PC-9 (cell line): ENCODE measurements around the gene PCDHA12. TPM values are rescaled to one million over a fixed set of nuclear protein-coding genes. Genes with fewer than 3 reads are reported as not detected.
A peak's percentile ranks its signal among the peaks of the same experiment; 100 is the strongest.

Experiments
- BruUV-seq: library from RNA; stranded (reverse); fragments of 400-500 nt; replicated peaks from 2 replicates; lab custom pipeline; 2021; lab: Mats Ljungman, UMichigan
- CTCF ChIA-PET: fragments of 300-600 bp; sonication (Branson Sonifier 250); formaldehyde crosslinking; loops from one replicate; lab custom pipeline; 2022; ENCODE audit warnings: antibody characterized with exemption; lab: Charles Lee
- POLR2A ChIA-PET: fragments of 300-600 bp; sonication (Branson Sonifier 250); formaldehyde crosslinking; loops from one replicate; lab custom pipeline; 2022; ENCODE audit warnings: antibody characterized with exemption; ENCODE audit not compliant: unreplicated experiment; lab: Charles Lee
- DNase-seq, 2 experiments: peaks; one replicate each; pipeline versions ENCODE4 v3.0.0 to v3.0.0-alpha.2; 2015 to 2022; ENCODE audit warnings: mixed read lengths in 1 of 2
- H2AFZ ChIP-seq: fragments of 200-600 bp; sonication (generic); 2 replicates; pipeline ENCODE4 v1.8.1; 2017; ENCODE audit warnings: antibody characterized with exemption
- H3F3A ChIP-seq: fragments of 200-600 bp; sonication (generic); 2 replicates; pipeline ENCODE4 v1.8.1; 2017; ENCODE audit warnings: antibody characterized with exemption, mild to moderate bottlenecking, low read depth; ENCODE audit not compliant: insufficient read depth
- H3K27ac ChIP-seq: fragments of 200-600 bp; sonication (generic); 2 replicates; pipeline ENCODE4 v1.6.1; 2016; ENCODE audit warnings: mixed run types
- H3K27me3 ChIP-seq: fragments of 200-600 bp; sonication (generic); 2 replicates; pipeline ENCODE4 v1.6.1; 2016; ENCODE audit warnings: low read depth, mixed run types; ENCODE audit not compliant: insufficient read depth
- H3K36me3 ChIP-seq: fragments of 200-600 bp; sonication (generic); 2 replicates; pipeline ENCODE4 v1.6.1; 2016; ENCODE audit warnings: low read depth, mixed run types
- H3K4me1 ChIP-seq: fragments of 200-600 bp; sonication (generic); replicated peaks from 2 replicates; pipeline ENCODE4 v1.6.1; 2016; ENCODE audit warnings: mixed run types; ENCODE audit not compliant: insufficient read depth
- H3K4me2 ChIP-seq: fragments of 200-600 bp; sonication (generic); 2 replicates; pipeline ENCODE4 v1.6.1; 2017; ENCODE audit warnings: mixed run types
- H3K4me3 ChIP-seq: fragments of 200-600 bp; sonication (generic); 2 replicates; pipeline ENCODE4 v1.6.1; 2016; ENCODE audit warnings: mixed run types
- H3K79me2 ChIP-seq: fragments of 200-600 bp; sonication (generic); 2 replicates; pipeline ENCODE4 v1.6.1; 2017; ENCODE audit warnings: low read depth, mixed run types
- H3K9me2 ChIP-seq: fragments of 200-600 bp; sonication (generic); 2 replicates; pipeline ENCODE4 v1.8.1; 2017; ENCODE audit warnings: mild to moderate bottlenecking; ENCODE audit not compliant: insufficient read depth
- H3K9me3 ChIP-seq: fragments of 200-600 bp; sonication (generic); 2 replicates; pipeline ENCODE4 v1.8.1; 2016; ENCODE audit warnings: low read depth; ENCODE audit not compliant: insufficient read depth
- H4K20me1 ChIP-seq: fragments of 200-600 bp; sonication (generic); 2 replicates; pipeline ENCODE4 v1.8.1; 2017; ENCODE audit not compliant: insufficient read depth
- CTCF ChIP-seq: fragments of 200-600 bp; sonication (generic); conservative IDR thresholded peaks from 2 replicates; pipeline ENCODE4 v1.6.1; 2017; ENCODE audit warnings: mixed run types, antibody characterized with exemption, mild to moderate bottlenecking, moderate library complexity
- EZH2 ChIP-seq: fragments of 200-600 bp; sonication (generic); IDR thresholded peaks from 2 replicates; pipeline ENCODE4 v1.8.0; 2017; ENCODE audit warnings: antibody characterized with exemption, low read depth
- intact Hi-C: fragments of 100-400 bp; cut with micrococcal nuclease; formaldehyde crosslinking; loops from one replicate; pipeline ENCODE4 v1.10.0; 2022; ENCODE audit not compliant: unreplicated experiment
- total RNA-seq: library from RNA; stranded (reverse); gene quantifications from 2 replicates; pipeline ENCODE4 v1.2.3, GENCODE V29; 2021

Gene PCDHA12
- total RNA-seq, 1 experiment from 2014 or later: not detected

- Histone ChIP-seq H3K9me3 (no peaks in the 10 kb centered on the region), H2AFZ (no peak overlapping the region), H3K36me3 (no peaks in the 10 kb centered on the region), H3K4me3 (no peak overlapping the region), H3K4me1 (no peaks in the 10 kb centered on the region), H4K20me1 (no peaks in the 10 kb centered on the region), H3K27ac (no peak overlapping the region), H3F3A (no peaks in the 10 kb centered on the region), H3K4me2 (no peak overlapping the region), H3K27me3 (no peaks in the 10 kb centered on the region), H3K79me2 (no peaks in the 10 kb centered on the region), H3K9me2 (no peaks in the 10 kb centered on the region)
- ChIA-PET POLR2A (no interaction called here), CTCF (no interaction called here)
- no peak for DNase-seq
- intact Hi-C loops: no loop called here
- BruUV-seq: no TSS peak
- TF ChIP-seq EZH2 (no peak), CTCF (no peak)
These were observed 12.4 kb upstream of the PCDHA12 start for GRCh38 chr5:140862441-140863295.

- ChIA-PET POLR2A (no interaction called here), CTCF (interaction anchor here (0.6 to 1.1 kb wide), 3 partner anchors 32 to 171 kb away, joined by 3 to 9 read pairs (median 3); no protein-coding TSS in a partner anchor)
- DNase-seq: no peak
- Histone ChIP-seq H3K4me3 (no peak within 1 kb of the TSS), H3K36me3 (no peaks in the 10 kb centered on the region), H3K27me3 (no peaks in the 10 kb centered on the region), H3K9me3 (no peaks in the 10 kb centered on the region), H2AFZ (no peak within 1 kb of the TSS), H4K20me1 (no peaks in the 10 kb centered on the region), H3K4me2 (peak within 1 kb of the TSS; percentile 6), H3K27ac (no peak within 1 kb of the TSS), H3F3A (no peaks in the 10 kb centered on the region), H3K4me1 (no peaks in the 10 kb centered on the region), H3K79me2 (no peaks in the 10 kb centered on the region), H3K9me2 (no peaks in the 10 kb centered on the region)
- intact Hi-C loops: loop anchor here (1.0 to 2.0 kb wide), 2 partner anchors 58 to 172 kb away; partner anchors contain the start of gene PCDHAC1
- TF ChIP-seq CTCF (peak; percentile 44; the same call in 1 of the 2 replicates), EZH2 (no peak)
- BruUV-seq: no TSS peak
These were observed 6.2 kb upstream of the PCDHA12 start, which contains the start of gene PCDHA11 for GRCh38 chr5:140868721-140869554. Gene PCDHA11 (plus strand): TSS chr5:140868957. CDS start chr5:140869104, 147 bp downstream.

GRCh38 chr5:140869555-140869886 is 5.6 kb upstream of the PCDHA12 start:
- H3K4me1 ChIP-seq: no peaks in the 10 kb centered on the region
- H3K9me3 ChIP-seq: no peaks in the 10 kb centered on the region
- POLR2A ChIA-PET: no interaction called here
- no peaks in the 10 kb centered on the region for H3K36me3 ChIP-seq
- no peak overlapping the region for H3K27ac ChIP-seq
- no peak overlapping the region for H3K4me2 ChIP-seq
- DNase-seq: no peak
- TF ChIP-seq CTCF (no peak), EZH2 (no peak)
- H2AFZ ChIP-seq: no peak overlapping the region
- no peaks in the 10 kb centered on the region for H3K27me3 ChIP-seq
- CTCF ChIA-PET: interaction anchor here (0.6 to 1.1 kb wide), 4 partner anchors 31 to 273 kb away, joined by 3 to 9 read pairs (median 4); no protein-coding TSS in a partner anchor
- intact Hi-C loops: loop anchor here (2.0 kb wide), 1 partner anchor 57 kb away; the partner anchor contains the start of gene PCDHAC1
- H4K20me1 ChIP-seq: no peaks in the 10 kb centered on the region
- H3K4me3 ChIP-seq: no peak overlapping the region
- no peaks in the 10 kb centered on the region for H3K9me2 ChIP-seq
- BruUV-seq: no TSS peak
- H3F3A ChIP-seq: no peaks in the 10 kb centered on the region
- H3K79me2 ChIP-seq: no peaks in the 10 kb centered on the region
